Effector memory CD4-positive, alpha-beta T cell (primary cell): Measurements from ENCODE around the gene MYT1.
"Not testable (repeated sequence)": the region's sequence is repeated elsewhere in the genome, so short reads cannot be mapped to it uniquely, and the experiment has no call there.

Source experiments
- DNase-seq, 3 donors: peaks; one replicate each; pipeline ENCODE4 v3.0.0-alpha.2; 2020
- H3K27ac ChIP-seq: 2 replicates; pipeline ENCODE4 v1.7.0; 2013; ENCODE audit warnings: mild to moderate bottlenecking, low read length, moderate library complexity; ENCODE audit not compliant: insufficient read depth, poor library complexity, severe bottlenecking
- H3K27me3 ChIP-seq: replicated peaks from 2 replicates; pipeline ENCODE4 v1.7.0; 2013; ENCODE audit warnings: mild to moderate bottlenecking, low read length; ENCODE audit not compliant: insufficient read depth, control insufficient read depth, poor library complexity, severe bottlenecking
- H3K36me3 ChIP-seq: 2 replicates; pipeline ENCODE4 v1.7.0; 2013; ENCODE audit warnings: mild to moderate bottlenecking, low read length, moderate library complexity; ENCODE audit not compliant: control insufficient read depth, insufficient read depth
- H3K4me1 ChIP-seq: 2 replicates; pipeline ENCODE4 v1.7.0; 2013; ENCODE audit warnings: low read length, mild to moderate bottlenecking; ENCODE audit not compliant: control insufficient read depth, insufficient read depth, poor library complexity, severe bottlenecking
- H3K4me3 ChIP-seq: 2 replicates; pipeline ENCODE4 v1.7.0; 2013; ENCODE audit warnings: low read length, low read depth, mild to moderate bottlenecking; ENCODE audit not compliant: insufficient read depth, poor library complexity, severe bottlenecking
- H3K9me3 ChIP-seq: 2 replicates; pipeline ENCODE4 v1.7.0; 2013; ENCODE audit warnings: mild to moderate bottlenecking, low read length, moderate library complexity; ENCODE audit not compliant: control insufficient read depth

The MYT1 gene

DNA sequence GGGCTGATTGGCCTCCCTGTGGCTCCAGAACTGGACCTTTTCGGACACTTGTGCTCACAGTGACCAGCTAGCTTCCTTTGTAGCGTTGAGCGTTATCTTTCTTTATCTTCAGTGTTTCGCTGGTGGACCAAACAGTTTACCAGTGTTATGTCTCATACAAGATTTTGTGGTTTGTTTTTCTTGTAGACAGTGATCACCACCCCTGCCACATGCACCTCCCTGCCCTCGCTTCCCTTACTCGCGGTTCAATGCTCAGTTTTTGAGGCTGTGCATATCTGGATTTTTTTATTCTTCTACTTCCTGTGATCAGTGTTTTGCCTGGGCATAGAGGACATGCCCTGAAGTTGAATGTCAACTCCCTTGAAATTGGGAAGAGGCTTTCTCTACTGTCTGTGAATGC lies 16.4 kb downstream of the MYT1 start:
- no peak overlapping the region for H3K4me3 ChIP-seq
- H3K27ac ChIP-seq = no peak overlapping the region
- no peak for DNase-seq

DNA sequence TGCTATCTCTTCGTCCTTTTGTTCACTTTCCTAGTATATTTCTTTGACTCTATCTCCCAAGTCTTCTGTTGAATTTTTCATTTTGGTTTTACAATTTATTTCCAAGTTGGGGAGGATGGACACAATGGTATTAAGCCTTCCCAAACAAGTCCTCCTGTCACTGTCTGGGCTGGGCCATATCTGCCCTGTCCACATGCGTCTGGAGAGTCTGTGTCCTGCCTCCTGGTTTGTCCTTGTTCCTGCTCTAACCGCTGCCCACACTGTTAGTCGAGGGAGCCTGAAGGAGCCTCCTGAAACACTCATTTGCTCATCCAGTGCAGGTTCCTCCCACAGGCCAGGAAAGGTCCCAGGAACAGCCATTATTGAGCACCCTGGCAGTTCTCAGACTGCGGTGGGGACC lies 17.1 kb downstream of the MYT1 start:
- Histone ChIP-seq H3K27ac (no peak overlapping the region), H3K27me3 (no peaks in the 10 kb centered on the region), H3K4me1 (no peaks in the 10 kb centered on the region), H3K4me3 (no peak overlapping the region), H3K36me3 (no peaks in the 10 kb centered on the region), H3K9me3 (no peaks in the 10 kb centered on the region)
- DNase-seq = no peak

More for the DNA sequence above, 16.4 kb downstream of the MYT1 start:
- Histone ChIP-seq H3K27me3 (no peaks in the 10 kb centered on the region), H3K36me3 (no peaks in the 10 kb centered on the region), H3K4me1 (no peaks in the 10 kb centered on the region), H3K9me3 (no peaks in the 10 kb centered on the region)

DNA sequence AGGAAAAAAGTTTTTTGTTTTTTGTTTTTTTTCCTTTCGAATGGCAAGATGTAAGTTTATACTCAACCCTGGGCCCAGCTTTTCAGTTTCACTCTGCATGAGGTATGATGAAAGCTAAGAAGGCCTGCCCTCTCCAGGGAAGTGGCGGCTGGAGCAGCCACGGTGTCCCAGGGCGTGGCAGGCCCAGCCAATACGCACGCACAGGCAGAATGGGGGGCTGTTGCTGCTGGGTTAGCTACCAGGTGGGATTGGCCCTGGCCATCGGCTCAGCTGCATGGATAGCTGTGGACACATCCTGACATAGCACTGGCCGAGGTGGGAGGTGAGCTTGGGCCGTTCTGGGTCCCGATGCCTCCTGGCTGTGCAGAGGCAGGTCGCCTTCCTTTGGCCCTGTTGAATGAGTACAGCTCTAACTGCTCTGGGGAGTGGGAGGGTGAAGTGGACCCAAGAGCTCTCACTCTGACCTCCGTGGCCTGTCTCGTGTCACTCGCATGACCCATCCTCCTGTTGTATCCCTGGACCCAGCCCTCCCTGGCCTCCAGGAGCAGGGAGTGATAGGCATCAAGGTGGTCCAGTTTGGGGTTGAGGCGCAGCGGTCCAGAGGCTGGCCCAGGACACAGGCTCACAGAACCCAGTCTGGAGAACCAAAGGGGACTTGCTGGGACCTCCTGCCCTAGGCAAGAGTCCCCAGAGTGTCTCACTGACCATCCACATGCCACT lies 18.1 kb downstream of the MYT1 start:
- Histone ChIP-seq H3K36me3 (no peaks in the 10 kb centered on the region), H3K27ac (no peak overlapping the region), H3K27me3 (no peaks in the 10 kb centered on the region), H3K9me3 (no peaks in the 10 kb centered on the region), H3K4me3 (no peak overlapping the region), H3K4me1 (no peaks in the 10 kb centered on the region)
- no peak for DNase-seq

DNA sequence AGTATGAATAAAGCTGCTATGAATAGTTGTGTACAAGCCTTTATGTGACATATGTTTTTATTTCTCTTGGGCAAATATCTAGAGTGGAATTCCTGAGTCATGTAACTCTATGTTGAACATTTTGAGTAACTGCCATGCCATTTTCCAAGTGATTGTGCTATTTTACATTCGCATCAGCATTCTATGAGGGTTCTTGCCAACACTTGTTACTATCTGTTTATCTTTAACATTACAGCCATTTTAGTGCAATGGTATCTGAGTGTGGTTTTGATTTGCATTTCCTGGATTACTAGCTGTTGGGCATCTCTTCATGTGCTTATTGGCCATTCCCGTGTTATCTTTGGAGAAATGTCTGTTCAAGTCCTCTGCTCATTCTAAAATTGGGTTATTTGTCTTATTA lies 19.1 kb downstream of the MYT1 start:
- DNase-seq = no peak
- Histone ChIP-seq H3K27me3 (no peaks in the 10 kb centered on the region), H3K9me3 (no peaks in the 10 kb centered on the region), H3K27ac (no peak overlapping the region), H3K4me1 (no peaks in the 10 kb centered on the region), H3K4me3 (no peak overlapping the region), H3K36me3 (no peaks in the 10 kb centered on the region)

DNA sequence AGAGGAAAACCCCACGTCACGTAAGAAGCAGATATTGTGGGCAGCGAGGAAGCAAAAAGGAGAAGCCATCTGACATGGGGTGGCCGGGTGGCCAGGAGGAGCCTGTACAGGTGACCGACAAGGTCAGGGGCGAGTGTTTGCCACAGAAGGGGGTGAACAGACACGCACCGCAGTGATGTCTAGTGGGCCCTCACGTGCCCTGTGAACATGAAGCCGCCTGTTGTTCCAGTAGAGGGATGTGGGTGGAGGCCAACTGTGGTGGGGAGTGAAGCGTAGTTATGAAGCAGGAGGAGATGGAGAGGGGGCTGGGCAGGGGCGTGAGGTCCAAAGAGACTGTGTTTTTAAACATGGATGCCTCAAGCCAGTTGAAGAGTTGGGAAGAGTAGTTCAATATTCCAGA lies 20.5 kb downstream of the MYT1 start:
- no peak for DNase-seq
- Histone ChIP-seq H3K4me3 (no peak overlapping the region), H3K27me3 (no peaks in the 10 kb centered on the region), H3K27ac (no peak overlapping the region), H3K9me3 (no peaks in the 10 kb centered on the region), H3K36me3 (no peaks in the 10 kb centered on the region), H3K4me1 (no peaks in the 10 kb centered on the region)

DNA sequence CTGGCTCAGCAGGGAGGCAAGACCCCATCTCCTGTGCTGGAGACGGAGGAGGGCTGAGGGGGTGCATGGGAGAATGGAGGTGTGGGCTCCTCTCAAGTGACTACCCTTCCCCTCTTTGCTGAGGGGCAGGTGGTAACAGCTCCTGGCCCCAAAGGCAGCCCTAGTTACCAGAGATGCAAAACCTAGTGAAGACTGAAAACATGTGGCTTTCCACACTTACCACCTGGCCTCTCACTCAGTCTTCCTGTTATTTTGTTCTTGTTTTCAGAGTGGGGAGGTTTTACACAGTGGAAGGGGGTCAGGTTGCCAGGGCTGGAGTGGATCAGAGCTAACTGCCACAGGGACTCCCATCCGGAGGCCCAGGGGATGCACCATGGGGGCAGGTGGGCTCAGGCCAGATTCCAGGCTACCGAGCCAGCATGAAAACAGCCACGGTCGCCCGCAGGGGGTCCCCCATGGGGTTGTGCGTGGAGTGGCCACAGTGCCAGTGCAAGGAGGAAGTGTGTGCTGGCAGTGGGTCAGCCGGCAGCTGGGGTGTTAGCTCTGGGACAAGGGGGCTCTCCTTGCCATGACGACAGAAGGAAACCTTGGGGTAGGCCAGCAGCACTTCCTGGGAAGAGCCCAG lies 21.1 kb downstream of the MYT1 start:
- Histone ChIP-seq H3K27ac (no peak overlapping the region), H3K4me3 (no peak overlapping the region), H3K4me1 (no peaks in the 10 kb centered on the region), H3K9me3 (no peaks in the 10 kb centered on the region), H3K27me3 (no peaks in the 10 kb centered on the region), H3K36me3 (no peaks in the 10 kb centered on the region)
- no peak for DNase-seq

DNA sequence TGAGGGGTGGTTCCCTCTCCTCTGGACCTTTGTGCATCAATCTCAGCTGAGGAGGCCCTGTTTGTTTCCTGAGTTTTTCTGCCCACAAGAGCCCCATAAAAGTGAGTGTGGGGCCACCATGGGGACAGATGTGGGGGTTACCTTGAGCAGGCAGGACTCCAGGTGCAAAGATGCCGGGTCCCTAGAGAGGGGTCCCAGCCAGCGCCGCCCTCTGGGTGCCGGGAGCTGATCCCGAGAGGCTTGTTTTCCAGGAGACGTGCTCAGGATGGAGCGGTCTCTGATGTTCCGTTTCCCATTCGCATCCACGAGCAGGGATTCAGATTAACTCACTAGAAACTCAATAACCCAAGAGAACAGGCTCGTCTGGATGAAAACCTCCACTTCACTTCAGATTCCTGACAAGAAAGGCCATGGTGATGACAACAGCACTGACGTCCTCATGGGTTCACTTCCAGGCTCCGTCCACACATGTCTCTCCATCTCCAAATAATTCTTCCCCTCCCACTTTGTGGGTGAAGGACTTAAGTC lies 21.9 kb downstream of the MYT1 start:
- Histone ChIP-seq H3K36me3 (no peaks in the 10 kb centered on the region), H3K27me3 (no peaks in the 10 kb centered on the region), H3K4me1 (no peaks in the 10 kb centered on the region), H3K27ac (no peak overlapping the region), H3K4me3 (no peak overlapping the region), H3K9me3 (no peaks in the 10 kb centered on the region)
- DNase-seq = no peak

DNA sequence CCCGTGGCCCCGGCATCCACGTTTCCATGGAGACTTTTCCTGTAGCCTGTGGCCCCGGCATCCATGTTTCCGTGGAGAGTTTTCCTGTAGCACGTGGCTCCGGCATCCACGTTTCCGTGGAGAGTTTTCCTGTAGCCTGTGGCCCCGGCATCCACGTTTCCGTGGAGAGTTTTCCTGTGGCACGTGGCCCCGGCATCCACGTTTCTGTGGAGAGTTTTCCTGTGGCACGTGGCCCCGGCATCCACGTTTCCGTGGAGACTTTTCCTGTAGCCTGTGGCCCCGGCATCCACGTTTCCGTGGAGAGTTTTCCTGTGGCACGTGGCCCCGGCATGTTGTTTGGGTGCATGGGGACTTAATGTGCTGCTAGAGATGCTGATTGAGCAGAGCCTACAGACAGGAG lies 23.0 kb downstream of the MYT1 start:
- not testable (repeated sequence) for H3K4me1 ChIP-seq, H3K9me3 ChIP-seq, H3K27me3 ChIP-seq, DNase-seq, H3K27ac ChIP-seq, H3K36me3 ChIP-seq, H3K4me3 ChIP-seq

DNA sequence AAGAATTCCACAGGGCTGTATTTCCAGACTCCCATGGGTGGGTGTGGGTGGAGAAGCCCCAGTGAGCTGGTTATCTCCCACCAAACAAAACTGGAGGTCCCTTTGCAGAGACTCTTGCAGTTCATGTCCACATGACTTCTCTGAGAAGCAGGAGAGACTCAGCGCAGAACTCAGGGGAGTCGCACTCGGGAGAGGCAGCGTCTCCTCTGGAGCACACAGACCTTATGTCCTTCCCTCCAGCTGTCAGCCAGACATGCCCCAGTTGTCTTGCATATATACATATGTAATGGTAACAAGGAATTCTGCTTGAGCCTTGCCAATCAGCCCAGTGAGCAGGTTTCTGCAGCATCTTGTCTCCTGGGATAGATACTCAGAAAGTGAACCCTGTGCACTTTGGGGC lies 23.8 kb downstream of the MYT1 start:
- Histone ChIP-seq H3K27ac (no peak overlapping the region), H3K27me3 (no peaks in the 10 kb centered on the region), H3K4me3 (no peak overlapping the region), H3K36me3 (no peaks in the 10 kb centered on the region), H3K9me3 (no peaks in the 10 kb centered on the region), H3K4me1 (no peaks in the 10 kb centered on the region)
- no peak for DNase-seq

DNA sequence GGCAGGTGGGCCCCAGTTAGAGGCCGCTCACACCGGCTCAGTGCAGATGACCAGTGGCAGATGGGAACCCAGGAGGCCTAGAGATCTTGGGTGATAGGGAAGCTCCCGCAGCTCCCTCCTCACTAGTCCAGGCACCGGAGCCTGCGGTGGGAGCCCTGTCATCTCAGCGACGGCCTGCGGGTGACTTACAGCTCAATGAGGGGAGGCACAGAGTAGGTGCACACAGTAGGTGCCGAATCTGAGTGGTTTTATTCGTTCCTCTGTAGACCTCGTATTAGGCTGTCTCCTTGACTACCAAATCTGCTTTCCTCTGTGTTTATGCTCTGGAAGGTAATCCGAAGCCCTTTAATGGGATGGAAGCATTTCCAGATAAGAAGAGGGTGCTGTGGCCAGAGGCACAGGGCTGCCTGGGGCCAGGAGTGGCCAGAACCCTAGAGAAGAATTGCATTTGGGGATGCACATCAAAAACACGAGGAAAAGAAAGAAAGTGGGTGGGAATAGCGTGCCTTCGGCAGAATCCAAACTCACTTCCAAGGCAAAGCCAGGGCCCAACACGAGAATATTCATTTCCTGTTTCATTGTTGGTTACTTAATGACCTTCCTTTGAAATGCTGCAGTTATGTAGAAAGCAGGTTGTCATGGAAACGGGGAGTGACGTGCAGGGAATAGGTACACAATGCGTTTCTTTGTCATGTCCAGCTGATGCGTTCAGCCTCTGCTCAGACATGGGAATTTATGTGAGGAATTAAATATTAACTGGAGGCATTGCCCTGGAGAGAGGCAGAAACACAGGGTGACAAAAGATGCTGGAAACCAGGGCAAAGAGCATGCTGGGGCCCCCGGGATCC lies 24.7 kb downstream of the MYT1 start:
- no peaks in the 10 kb centered on the region for H3K4me1 ChIP-seq
- DNase-seq = no peak
- H3K4me3 ChIP-seq = no peak overlapping the region
- H3K27me3 ChIP-seq = no peaks in the 10 kb centered on the region
- no peaks in the 10 kb centered on the region for H3K36me3 ChIP-seq
- no peak overlapping the region for H3K27ac ChIP-seq
- no peaks in the 10 kb centered on the region for H3K9me3 ChIP-seq
